HepG2 (cell line): Measurements from ENCODE around the gene ENO2. TPM values are rescaled to one million over a fixed set of nuclear protein-coding genes. Genes with fewer than 3 reads are reported as not detected.
A peak's percentile ranks its signal among the peaks of the same experiment; 100 is the strongest.

Experiments used
- GATAD2A ChIP-seq: IDR thresholded peaks from 2 replicates; pipeline ENCODE4 v1.6.1; 2016
- KDM2A ChIP-seq: sonication (generic); formaldehyde crosslinking; IDR thresholded peaks from 2 replicates; pipeline ENCODE4 v1.4.0; 2020; ENCODE audit warnings: low read depth, missing genetic modification reagents, borderline replicate concordance
- MED8 ChIP-seq: sonication (generic); formaldehyde crosslinking; IDR thresholded peaks from 2 replicates; pipeline ENCODE4 v1.8.1; 2023; ENCODE audit warnings: mild to moderate bottlenecking, missing genetic modification reagents; ENCODE audit not compliant: insufficient replicate concordance
- MEF2D ChIP-seq: sonication (generic); formaldehyde crosslinking; IDR thresholded peaks from 2 replicates; pipeline ENCODE4 v1.5.1; 2020; ENCODE audit warnings: mild to moderate bottlenecking, missing genetic modification reagents
- NRL ChIP-seq: sonication (generic); formaldehyde crosslinking; IDR thresholded peaks from 2 replicates; pipeline ENCODE4 v1.5.0; 2020; ENCODE audit warnings: missing genetic modification reagents, mild to moderate bottlenecking, moderate library complexity, borderline replicate concordance
- RAD21 ChIP-seq: fragments of 450-650 bp; formaldehyde crosslinking; IDR thresholded peaks from 2 replicates; pipeline ENCODE4 v1.5.0; 2020; ENCODE audit warnings: mild to moderate bottlenecking
- RBM39 ChIP-seq: fragments of 200-400 bp; formaldehyde crosslinking; IDR thresholded peaks from one replicate; pipeline ENCODE4 v1.6.1; 2018; ENCODE audit warnings: antibody characterized with exemption, mild to moderate bottlenecking, low read depth, low read length; ENCODE audit not compliant: poor library complexity, severe bottlenecking
- ZNF605 ChIP-seq: sonication (generic); formaldehyde crosslinking; IDR thresholded peaks from 2 replicates; pipeline ENCODE4 v1.8.0; 2022; ENCODE audit warnings: mild to moderate bottlenecking, missing genetic modification reagents
- ZNF788 ChIP-seq: sonication (generic); formaldehyde crosslinking; IDR thresholded peaks from 2 replicates; pipeline ENCODE4 v1.5.0; 2020; ENCODE audit warnings: mild to moderate bottlenecking, missing genetic modification reagents, borderline replicate concordance
- polyA plus RNA-seq, 8 experiments: library from polyadenylated mRNA; depleted of rRNA in 3 of 8; stranded (reverse) in 7 of 8; unstranded in 1 of 8; fragments of >200 nt; fragmentation: Illumina TruSeq in 4 of 8; extraction: Trizol in 4 of 8; gene quantifications; 2 replicates each; pipeline versions ENCODE4 v1.2.1 to v1.2.3, GENCODE V29; 2011 to 2016; ENCODE audit warnings: low read depth in 4 of 8, missing spikeins in 1 of 8, mixed read lengths in 1 of 8; ENCODE audit not compliant: insufficient read depth in 1 of 8
- total RNA-seq, 5 experiments: library from RNA; depleted of rRNA; stranded (reverse); fragments of >200 nt; fragmentation: Illumina TruSeq; extraction: Trizol; gene quantifications; 2 replicates each; pipeline ENCODE4 v1.2.3, GENCODE V29; 2016; ENCODE audit warnings: low read depth in 1 of 5
- TF ChIP-seq, protein P1 (sequence below): sonication (generic); formaldehyde crosslinking; IDR thresholded peaks from 2 replicates; pipeline ENCODE4 v1.4.0; 2020; ENCODE audit warnings: missing genetic modification reagents
- TF ChIP-seq, protein P2 (sequence below): IDR thresholded peaks from 2 replicates; pipeline ENCODE4 v1.6.1; 2016; ENCODE audit warnings: missing genetic modification reagents, missing compliant biosample characterization
- TF ChIP-seq, protein P3 (sequence below): sonication (generic); formaldehyde crosslinking; IDR thresholded peaks from 2 replicates; pipeline ENCODE4 v1.4.0; 2020; ENCODE audit warnings: missing genetic modification reagents

The ENO2 gene
- total and polyA plus RNA-seq, 2 of the 13 experiments (the other 11 are each of a cell fraction or from before 2014, with no cell fraction given): 19.3 to 136 TPM

DNA sequence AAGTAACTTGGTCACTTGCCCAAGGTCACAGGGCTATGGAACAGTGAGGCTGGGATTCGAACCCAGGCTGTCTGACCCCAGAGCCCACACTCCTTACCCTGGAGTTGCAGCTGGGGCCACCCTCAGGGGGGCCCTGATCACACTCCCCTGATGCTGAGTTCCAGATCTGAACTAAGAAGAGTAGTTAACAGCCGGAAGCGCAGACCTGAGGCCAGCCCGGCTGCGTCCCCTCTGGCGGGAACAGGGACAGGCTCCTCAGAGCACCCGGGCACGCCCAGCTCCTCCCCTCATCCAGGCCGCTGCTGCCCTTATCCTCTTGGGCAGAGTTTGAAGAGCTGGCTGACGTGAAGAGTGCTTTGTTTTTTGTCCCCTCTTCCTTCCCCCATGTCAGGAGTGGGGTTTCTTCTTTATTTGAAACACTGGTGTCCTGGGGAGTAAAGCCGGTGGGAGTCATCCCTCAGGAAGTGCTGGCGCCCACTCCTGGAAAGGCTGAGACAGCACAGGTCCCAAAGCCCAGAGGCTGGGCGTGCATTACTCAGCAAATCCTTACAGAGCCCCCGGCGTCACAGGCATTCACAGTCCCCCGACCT is 47.4 kb downstream of the ENO2 start (continued):
- TF ChIP-seq ZNF605 (CRISPR knock-in tag): 0 out of 2 replicates have a peak, but pooled peaks have one; percentile 35
- TF ChIP-seq, protein P1, sequence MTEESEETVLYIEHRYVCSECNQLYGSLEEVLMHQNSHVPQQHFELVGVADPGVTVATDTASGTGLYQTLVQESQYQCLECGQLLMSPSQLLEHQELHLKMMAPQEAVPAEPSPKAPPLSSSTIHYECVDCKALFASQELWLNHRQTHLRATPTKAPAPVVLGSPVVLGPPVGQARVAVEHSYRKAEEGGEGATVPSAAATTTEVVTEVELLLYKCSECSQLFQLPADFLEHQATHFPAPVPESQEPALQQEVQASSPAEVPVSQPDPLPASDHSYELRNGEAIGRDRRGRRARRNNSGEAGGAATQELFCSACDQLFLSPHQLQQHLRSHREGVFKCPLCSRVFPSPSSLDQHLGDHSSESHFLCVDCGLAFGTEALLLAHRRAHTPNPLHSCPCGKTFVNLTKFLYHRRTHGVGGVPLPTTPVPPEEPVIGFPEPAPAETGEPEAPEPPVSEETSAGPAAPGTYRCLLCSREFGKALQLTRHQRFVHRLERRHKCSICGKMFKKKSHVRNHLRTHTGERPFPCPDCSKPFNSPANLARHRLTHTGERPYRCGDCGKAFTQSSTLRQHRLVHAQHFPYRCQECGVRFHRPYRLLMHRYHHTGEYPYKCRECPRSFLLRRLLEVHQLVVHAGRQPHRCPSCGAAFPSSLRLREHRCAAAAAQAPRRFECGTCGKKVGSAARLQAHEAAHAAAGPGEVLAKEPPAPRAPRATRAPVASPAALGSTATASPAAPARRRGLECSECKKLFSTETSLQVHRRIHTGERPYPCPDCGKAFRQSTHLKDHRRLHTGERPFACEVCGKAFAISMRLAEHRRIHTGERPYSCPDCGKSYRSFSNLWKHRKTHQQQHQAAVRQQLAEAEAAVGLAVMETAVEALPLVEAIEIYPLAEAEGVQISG (CRISPR knock-in tag): peak; percentile 63
- peak; percentile 47; the same call in 1 of the 2 replicates for TF ChIP-seq NRL (CRISPR knock-in tag)
- TF ChIP-seq, protein P2, sequence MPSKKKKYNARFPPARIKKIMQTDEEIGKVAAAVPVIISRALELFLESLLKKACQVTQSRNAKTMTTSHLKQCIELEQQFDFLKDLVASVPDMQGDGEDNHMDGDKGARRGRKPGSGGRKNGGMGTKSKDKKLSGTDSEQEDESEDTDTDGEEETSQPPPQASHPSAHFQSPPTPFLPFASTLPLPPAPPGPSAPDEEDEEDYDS: 0 out of 2 replicates have a peak, but pooled peaks have one; percentile 21
- TF ChIP-seq, protein P3, sequence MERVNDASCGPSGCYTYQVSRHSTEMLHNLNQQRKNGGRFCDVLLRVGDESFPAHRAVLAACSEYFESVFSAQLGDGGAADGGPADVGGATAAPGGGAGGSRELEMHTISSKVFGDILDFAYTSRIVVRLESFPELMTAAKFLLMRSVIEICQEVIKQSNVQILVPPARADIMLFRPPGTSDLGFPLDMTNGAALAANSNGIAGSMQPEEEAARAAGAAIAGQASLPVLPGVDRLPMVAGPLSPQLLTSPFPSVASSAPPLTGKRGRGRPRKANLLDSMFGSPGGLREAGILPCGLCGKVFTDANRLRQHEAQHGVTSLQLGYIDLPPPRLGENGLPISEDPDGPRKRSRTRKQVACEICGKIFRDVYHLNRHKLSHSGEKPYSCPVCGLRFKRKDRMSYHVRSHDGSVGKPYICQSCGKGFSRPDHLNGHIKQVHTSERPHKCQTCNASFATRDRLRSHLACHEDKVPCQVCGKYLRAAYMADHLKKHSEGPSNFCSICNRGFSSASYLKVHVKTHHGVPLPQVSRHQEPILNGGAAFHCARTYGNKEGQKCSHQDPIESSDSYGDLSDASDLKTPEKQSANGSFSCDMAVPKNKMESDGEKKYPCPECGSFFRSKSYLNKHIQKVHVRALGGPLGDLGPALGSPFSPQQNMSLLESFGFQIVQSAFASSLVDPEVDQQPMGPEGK (CRISPR knock-in tag): peak; percentile 49; the same call in 1 of the 2 replicates
- peak; percentile 20 for TF ChIP-seq MED8 (CRISPR knock-in tag)
- TF ChIP-seq RAD21 (CRISPR knock-in tag): 0 out of 2 replicates have a peak, but pooled peaks have one; percentile 62
- 0 out of 2 replicates have a peak, but pooled peaks have one; percentile 33 for TF ChIP-seq ZNF788
- peak; percentile 57; the same call in 1 of the 2 replicates for TF ChIP-seq KDM2A (CRISPR knock-in tag)
- 0 out of 2 replicates have a peak, but pooled peaks have one; percentile 49 for TF ChIP-seq MEF2D (CRISPR knock-in tag)
- TF ChIP-seq GATAD2A: peak; percentile 42; the same call in 1 of the 2 replicates
- peak; percentile 66 for TF ChIP-seq RBM39
